ENCODE data around the gene THSD4. TPM values are rescaled to one million over a fixed set of nuclear protein-coding genes. Genes with fewer than 3 reads are reported as not detected.

Gene THSD4
- total RNA-seq, 4 donors from 2014 or later: 2.7 to 49.2 (median 15.8) TPM

- DNase-seq (ENCODE audit: low spot score): no peak
- ATAC-seq (ENCODE audit: low FRiP score): no peak
- no peak for TF ChIP-seq CTCF (IDR thresholded peaks at IDR 0.05)
Measured at GRCh38 chr15:71239592-71240364, 124.5 kb downstream of the THSD4 start.

GRCh38 chr15:71242292-71242691 is 127.0 kb downstream of the THSD4 start:
- TF ChIP-seq CTCF (IDR thresholded peaks at IDR 0.05): no peak
- no peak for DNase-seq (ENCODE audit: low spot score)
- ATAC-seq (ENCODE audit: low FRiP score): no peak

- TF ChIP-seq CTCF (IDR thresholded peaks at IDR 0.05): no peak
- DNase-seq (ENCODE audit: low spot score) (no peak), ATAC-seq (ENCODE audit: low FRiP score) (no peak)
Measured at GRCh38 chr15:71244250-71244649, 129.0 kb downstream of the THSD4 start.

GRCh38 chr15:71245588-71245987 is 130.3 kb downstream of the THSD4 start:
- no peak for TF ChIP-seq CTCF (IDR thresholded peaks at IDR 0.05)
- no peak for DNase-seq (ENCODE audit: low spot score)
- ATAC-seq (ENCODE audit: low FRiP score): no peak

- TF ChIP-seq CTCF (IDR thresholded peaks at IDR 0.05): no peak
Measured at GRCh38 chr15:71248386-71248785, 133.1 kb downstream of the THSD4 start.

GRCh38 chr15:71249986-71250385 is 134.7 kb downstream of the THSD4 start:
- TF ChIP-seq CTCF (IDR thresholded peaks at IDR 0.05): no peak
- ATAC-seq (ENCODE audit: low FRiP score): no peak
- DNase-seq (ENCODE audit: low spot score): no peak

More at GRCh38 chr15:71248386-71248785, 133.1 kb downstream of the THSD4 start:
- no peak for ATAC-seq (ENCODE audit: low FRiP score)
- no peak for DNase-seq (ENCODE audit: low spot score)

GRCh38 chr15:71250936-71251583 is 135.8 kb downstream of the THSD4 start:
- no peak for TF ChIP-seq CTCF (IDR thresholded peaks at IDR 0.05)
- no peak for ATAC-seq (ENCODE audit: low FRiP score)
- DNase-seq (ENCODE audit: low spot score): no peak
